Panc1 (cell line): Measurements from ENCODE around the gene GOLGA8B. TPM values are rescaled to one million over a fixed set of nuclear protein-coding genes. Genes with fewer than 3 reads are reported as not detected.

ENCODE experiments used
- ATAC-seq: fragments of 200-7000 bp; cut with Tn5 transposase; 2 replicates; pipeline ENCODE4 v1.9.1; 2020; ENCODE audit warnings: mild to moderate bottlenecking, moderate library complexity
- BruUV-seq: library from RNA; stranded (reverse); fragments of 400-500 nt; replicated peaks from 2 replicates; lab custom pipeline; 2021; lab: Mats Ljungman, UMichigan
- CTCF ChIA-PET: fragments of 300-600 bp; sonication (Branson Sonifier 250); formaldehyde crosslinking; loops from one replicate; lab custom pipeline; 2022; ENCODE audit warnings: antibody characterized with exemption; lab: Charles Lee
- POLR2A ChIA-PET: fragments of 300-600 bp; sonication (Branson Sonifier 250); formaldehyde crosslinking; loops from one replicate; lab custom pipeline; 2022; ENCODE audit warnings: antibody characterized with exemption; lab: Charles Lee
- DNase-seq: peaks from one replicate; pipeline ENCODE4 v3.0.0-alpha.2; 2010; ENCODE audit warnings: low read depth, low spot score
- H3K27ac ChIP-seq: 2 replicates; pipeline ENCODE4 v1.5.1; 2011; ENCODE audit warnings: mild to moderate bottlenecking, low read length, inconsistent platforms
- H3K27me3 ChIP-seq: fragments of 200-500 bp; sonication (Bioruptor generic); 2 replicates; pipeline ENCODE4 v1.6.0; 2014; ENCODE audit warnings: low read length, inconsistent platforms; ENCODE audit not compliant: control insufficient read depth, insufficient read depth
- H3K36me3 ChIP-seq: fragments of 200-500 bp; sonication (Bioruptor generic); 2 replicates; pipeline ENCODE4 v1.5.1; 2014; ENCODE audit warnings: inconsistent platforms, mild to moderate bottlenecking, low read length, moderate library complexity; ENCODE audit not compliant: control insufficient read depth, insufficient read depth
- H3K4me1 ChIP-seq: 2 replicates; pipeline ENCODE4 v1.5.1; 2011; ENCODE audit warnings: inconsistent platforms, mild to moderate bottlenecking, low read length, moderate library complexity; ENCODE audit not compliant: control insufficient read depth, insufficient read depth
- H3K4me3 ChIP-seq, 2 experiments: 2 replicates each; pipeline ENCODE4 v1.5.1; 2011 to 2012; ENCODE audit warnings: low read depth in 2 of 2, low read length in 2 of 2, mild to moderate bottlenecking in 2 of 2, inconsistent platforms in 1 of 2, moderate library complexity in 1 of 2
- H3K9me3 ChIP-seq: fragments of 200-500 bp; sonication (Bioruptor generic); 2 replicates; pipeline ENCODE4 v1.5.1; 2014; ENCODE audit warnings: low read depth, mild to moderate bottlenecking, inconsistent platforms, low read length, moderate library complexity; ENCODE audit not compliant: control insufficient read depth, insufficient read depth
- CTCF ChIP-seq: fragments of 450-650 bp; IDR thresholded peaks from 2 replicates; pipeline ENCODE4 v1.5.1; 2017; ENCODE audit warnings: mild to moderate bottlenecking
- POLR2AphosphoS5 ChIP-seq: IDR thresholded peaks from 2 replicates; pipeline ENCODE4 v1.6.1; 2012; ENCODE audit warnings: mild to moderate bottlenecking, low read depth, low read length, moderate library complexity
- REST ChIP-seq, 2 experiments: IDR thresholded peaks; 2 replicates each; pipeline ENCODE4 v1.6.1; 2011 to 2012; ENCODE audit warnings: low read depth in 2 of 2, control low read depth in 1 of 2, low read length in 1 of 2, mild to moderate bottlenecking in 1 of 2, moderate library complexity in 1 of 2; ENCODE audit not compliant: insufficient read depth in 1 of 2
- SIN3A ChIP-seq: IDR thresholded peaks from 2 replicates; pipeline ENCODE4 v1.6.1; 2012; ENCODE audit warnings: low read depth, mild to moderate bottlenecking, low read length, moderate library complexity, borderline replicate concordance; ENCODE audit not compliant: insufficient read depth
- TCF7L2 ChIP-seq: IDR thresholded peaks from 2 replicates; pipeline ENCODE4 v1.6.1; 2011; ENCODE audit warnings: mild to moderate bottlenecking, low read depth, low read length, inconsistent platforms
- in situ Hi-C: cut with HindIII; loops from 2 replicates; pipeline ENCODE4 v1.10.0; 2016; ENCODE audit warnings: low sequenced_read_pairs, low pct_unique_long_range_greater_than_20kb
- intact Hi-C: fragments of 100-400 bp; cut with micrococcal nuclease; formaldehyde crosslinking; loops from one replicate; pipeline ENCODE4 v1.10.0; 2022; ENCODE audit not compliant: unreplicated experiment
- total RNA-seq: library from RNA; stranded (reverse); gene quantifications from one replicate; pipeline ENCODE4 v1.2.1, GENCODE V29; 2021; ENCODE audit not compliant: unreplicated experiment

GOLGA8B gene
- total RNA-seq, 1 experiment from 2014 or later: 161 TPM

GRCh38 chr15:34625007-34625406 is 41.6 kb upstream of the GOLGA8B start:
- ChIA-PET POLR2A (no interaction called here), CTCF (no interaction called here)
- no TSS peak for BruUV-seq
- no peak overlapping the region for H3K4me3 ChIP-seq
- H3K27ac ChIP-seq: no peak overlapping the region
- in situ Hi-C loops: no loop called here
- no peaks in the 10 kb centered on the region for H3K27me3 ChIP-seq
- intact Hi-C loops: no loop called here
- no peaks in the 10 kb centered on the region; the same call in 1 of the 2 replicates for H3K4me1 ChIP-seq
- ATAC-seq: no peak
- peaks cover 7% of the 10 kb centered on the region; the same call in 1 of the 2 replicates for H3K9me3 ChIP-seq
- no peaks in the 10 kb centered on the region for H3K36me3 ChIP-seq
- TF ChIP-seq TCF7L2 (no peak), REST (IDR thresholded peaks at IDR 0.05; ENCODE audit: insufficient read depth in 1 of 2, low read depth in 2 of 2, low read length in 1 of 2) (no peak), POLR2AphosphoS5 (no peak), SIN3A (no peak), CTCF (no peak)
- DNase-seq: no peak

- peak; percentile 86 for ATAC-seq
- no peaks in the 10 kb centered on the region; the same call in 1 of the 2 replicates for H3K9me3 ChIP-seq
- POLR2A ChIA-PET: interaction anchor here (0.6 kb wide), 1 partner anchor 294 kb away, joined by 3 read pairs; no protein-coding TSS in a partner anchor
- in situ Hi-C loops (no loop called here), intact Hi-C loops (loop anchor here (2.0 kb wide), 1 partner anchor 299 kb away; no protein-coding TSS in a partner anchor)
- CTCF ChIA-PET: interaction anchor here (0.6 to 1.1 kb wide), 8 partner anchors 12 to 1777 kb away, joined by 3 to 5 read pairs (median 3); partner anchors contain the start of gene AQR
- H3K4me1 ChIP-seq: no peaks in the 10 kb centered on the region; the same call in 1 of the 2 replicates
- DNase-seq: no peak
- BruUV-seq: no TSS peak
- H3K36me3 ChIP-seq: no peaks in the 10 kb centered on the region
- H3K4me3 ChIP-seq: no peak overlapping the region
- peaks cover 3% of the 10 kb centered on the region; the same call in 1 of the 2 replicates for H3K27me3 ChIP-seq
- no peak overlapping the region for H3K27ac ChIP-seq
- TF ChIP-seq TCF7L2 (no peak), POLR2AphosphoS5 (no peak), CTCF (peak; percentile 67; the same call in 1 of the 2 replicates), SIN3A (no peak), REST (IDR thresholded peaks at IDR 0.05; ENCODE audit: insufficient read depth in 1 of 2, low read depth in 2 of 2, low read length in 1 of 2) (no peak)
These were observed 38.2 kb upstream of the GOLGA8B start for GRCh38 chr15:34621675-34622074.
